NCI-H2107 (cell line): ENCODE measurements around the gene IL15RA.
"Not testable (repeated sequence)": the region's sequence is repeated elsewhere in the genome, so short reads cannot be mapped to it uniquely, and the experiment has no call there.

Source experiments
- DNase-seq: peaks from one replicate; lab custom pipeline; 2025; lab: John Stamatoyannopoulos, UW

Gene IL15RA

GRCh38 chr10:5968681-5969453, 8.5 kb downstream of the IL15RA start:
- DNase-seq: no peak

GRCh38 chr10:5968037-5968680, 9.2 kb downstream of the IL15RA start:
- no peak for DNase-seq

- DNase-seq: no peak
Observed at GRCh38 chr10:5965266-5965665, 12.1 kb downstream of the IL15RA start.

- no peak for DNase-seq
Observed at GRCh38 chr10:5964736-5965135, 12.6 kb downstream of the IL15RA start.

GRCh38 chr10:5963591-5963990, 13.8 kb downstream of the IL15RA start:
- no peak for DNase-seq

GRCh38 chr10:5963071-5963470, 14.3 kb downstream of the IL15RA start:
- DNase-seq: no peak

GRCh38 chr10:5962358-5962940, 14.9 kb downstream of the IL15RA start:
- DNase-seq: not testable (repeated sequence)

- DNase-seq: no peak
Observed at GRCh38 chr10:5961405-5962100, 15.8 kb downstream of the IL15RA start.

GRCh38 chr10:5960973-5961275, 16.4 kb downstream of the IL15RA start:
- DNase-seq: not testable (repeated sequence)

GRCh38 chr10:5960070-5960972, 17.0 kb downstream of the IL15RA start:
- DNase-seq: no peak

- no peak for DNase-seq
Observed at GRCh38 chr10:5959581-5960069, 17.7 kb downstream of the IL15RA start.

GRCh38 chr10:5959142-5959541, 18.2 kb downstream of the IL15RA start:
- no peak for DNase-seq

- DNase-seq: no peak
Observed at GRCh38 chr10:5958675-5959074, 18.7 kb downstream of the IL15RA start.

- no peak for DNase-seq
Observed at GRCh38 chr10:5958077-5958476, 19.3 kb downstream of the IL15RA start.

GRCh38 chr10:5956146-5956936, 21.0 kb downstream of the IL15RA start:
- DNase-seq: no peak

GRCh38 chr10:5953676-5954075, 23.7 kb downstream of the IL15RA start:
- no peak for DNase-seq

- no peak for DNase-seq
Observed at GRCh38 chr10:5952731-5953385, 24.5 kb downstream of the IL15RA start.

- no peak for DNase-seq
Observed at GRCh38 chr10:5951721-5952407, 25.5 kb downstream of the IL15RA start.

- no peak for DNase-seq
Observed at GRCh38 chr10:5951167-5951711, 26.1 kb downstream of the IL15RA start.
